HepG2 (cell line): ENCODE data around the gene GIPC2. TPM values are rescaled to one million over a fixed set of nuclear protein-coding genes. Genes with fewer than 3 reads are reported as not detected.

Source experiments
- AKAP8 ChIP-seq: sonication (generic); formaldehyde crosslinking; IDR thresholded peaks from 2 replicates; pipeline ENCODE4 v1.5.1; 2020; ENCODE audit warnings: mild to moderate bottlenecking, missing genetic modification reagents
- ATF7 ChIP-seq, 2 experiments: fragments of 450-650 bp in 1 of 2; sonication (generic) in 1 of 2; formaldehyde crosslinking in 1 of 2; IDR thresholded peaks; 2 replicates each; pipeline versions ENCODE4 v1.4.0 to v1.6.1; 2016 to 2020; ENCODE audit warnings: antibody characterized with exemption in 1 of 2, mild to moderate bottlenecking in 1 of 2, missing genetic modification reagents in 1 of 2
- ISX ChIP-seq: sonication (generic); formaldehyde crosslinking; conservative IDR thresholded peaks from 2 replicates; pipeline ENCODE4 v1.5.0; 2020; ENCODE audit warnings: missing genetic modification reagents
- MIER3 ChIP-seq: IDR thresholded peaks from 2 replicates; pipeline ENCODE4 v1.6.1; 2016; ENCODE audit warnings: missing compliant biosample characterization, borderline replicate concordance
- NFKB2 ChIP-seq: sonication (generic); formaldehyde crosslinking; IDR thresholded peaks from 2 replicates; pipeline ENCODE4 v1.4.0; 2020; ENCODE audit warnings: missing genetic modification reagents, borderline replicate concordance
- PHB2 ChIP-seq: fragments of 450-650 bp; IDR thresholded peaks from 2 replicates; pipeline ENCODE4 v1.6.1; 2018; ENCODE audit not compliant: partially characterized antibody
- SOX6 ChIP-seq, 2 experiments: fragments of 450-650 bp in 1 of 2; sonication (generic) in 1 of 2; formaldehyde crosslinking in 1 of 2; IDR thresholded peaks; 2 replicates each; pipeline versions ENCODE4 v1.4.0 to v1.6.1; 2017 to 2020; ENCODE audit warnings: antibody characterized with exemption in 1 of 2, mild to moderate bottlenecking in 1 of 2, missing genetic modification reagents in 1 of 2
- SP140L ChIP-seq: sonication (generic); formaldehyde crosslinking; IDR thresholded peaks from 2 replicates; pipeline ENCODE4 v1.4.0; 2020; ENCODE audit warnings: missing genetic modification reagents, borderline replicate concordance
- SSRP1 ChIP-seq: IDR thresholded peaks from 2 replicates; pipeline ENCODE4 v1.6.1; 2016; ENCODE audit warnings: control low read depth
- ZBTB37 ChIP-seq: sonication (generic); formaldehyde crosslinking; IDR thresholded peaks from 2 replicates; pipeline ENCODE4 v1.4.0; 2020; ENCODE audit warnings: mild to moderate bottlenecking, missing genetic modification reagents
- ZNF20 ChIP-seq: sonication (generic); formaldehyde crosslinking; IDR thresholded peaks from 2 replicates; pipeline ENCODE4 v1.4.0; 2020; ENCODE audit warnings: mild to moderate bottlenecking, moderate library complexity, missing genetic modification reagents
- ZNF337 ChIP-seq: sonication (generic); formaldehyde crosslinking; IDR thresholded peaks from 2 replicates; pipeline ENCODE4 v1.5.1; 2020; ENCODE audit warnings: missing genetic modification reagents, low read depth, mild to moderate bottlenecking, borderline replicate concordance
- ZNF557 ChIP-seq: sonication (generic); formaldehyde crosslinking; IDR thresholded peaks from 2 replicates; pipeline ENCODE4 v1.4.0; 2020; ENCODE audit warnings: missing genetic modification reagents
- ZNF589 ChIP-seq: sonication (generic); formaldehyde crosslinking; conservative IDR thresholded peaks from 2 replicates; pipeline ENCODE4 v1.8.0; 2022; ENCODE audit warnings: mild to moderate bottlenecking, moderate library complexity, missing genetic modification reagents
- ZNF639 ChIP-seq: conservative IDR thresholded peaks from 2 replicates; pipeline ENCODE4 v1.6.1; 2018; ENCODE audit warnings: missing genetic modification reagents
- ZNF746 ChIP-seq: sonication (generic); formaldehyde crosslinking; IDR thresholded peaks from 2 replicates; pipeline ENCODE4 v1.8.0; 2022; ENCODE audit warnings: mild to moderate bottlenecking, missing genetic modification reagents
- ZNF788 ChIP-seq: sonication (generic); formaldehyde crosslinking; IDR thresholded peaks from 2 replicates; pipeline ENCODE4 v1.5.0; 2020; ENCODE audit warnings: mild to moderate bottlenecking, missing genetic modification reagents, borderline replicate concordance
- ZUFSP ChIP-seq: sonication (generic); formaldehyde crosslinking; IDR thresholded peaks from 2 replicates; pipeline ENCODE4 v1.9.0; 2021; ENCODE audit warnings: missing genetic modification reagents, mild to moderate bottlenecking, borderline replicate concordance
- polyA plus RNA-seq, 8 experiments: library from polyadenylated mRNA; depleted of rRNA in 3 of 8; stranded (reverse) in 7 of 8; unstranded in 1 of 8; fragments of >200 nt; fragmentation: Illumina TruSeq in 4 of 8; extraction: Trizol in 4 of 8; gene quantifications; 2 replicates each; pipeline versions ENCODE4 v1.2.1 to v1.2.3, GENCODE V29; 2011 to 2016; ENCODE audit warnings: low read depth in 4 of 8, missing spikeins in 1 of 8, mixed read lengths in 1 of 8; ENCODE audit not compliant: insufficient read depth in 1 of 8
- total RNA-seq, 5 experiments: library from RNA; depleted of rRNA; stranded (reverse); fragments of >200 nt; fragmentation: Illumina TruSeq; extraction: Trizol; gene quantifications; 2 replicates each; pipeline ENCODE4 v1.2.3, GENCODE V29; 2016; ENCODE audit warnings: low read depth in 1 of 5
- TF ChIP-seq, protein P1 (sequence below): sonication (generic); formaldehyde crosslinking; conservative IDR thresholded peaks from 2 replicates; pipeline ENCODE4 v1.4.0; 2020; ENCODE audit warnings: missing genetic modification reagents
- TF ChIP-seq, protein P2 (sequence below): IDR thresholded peaks from 2 replicates; pipeline ENCODE4 v1.6.1; 2018; ENCODE audit warnings: missing genetic modification reagents

The GIPC2 gene
- total and polyA plus RNA-seq, 2 of the 13 experiments (the other 11 are each of a cell fraction or from before 2014, with no cell fraction given), result 6.1 to 21.6 TPM

GRCh38 chr1:78045926-78046778 lies at the start of gene GIPC2 (continued):
- no peak for TF ChIP-seq ZUFSP
- no peak for TF ChIP-seq ZNF20 (CRISPR knock-in tag)
- no peak for TF ChIP-seq MIER3
- no peak for TF ChIP-seq PHB2
- TF ChIP-seq ZBTB37 (CRISPR knock-in tag), result no peak
- TF ChIP-seq AKAP8 (CRISPR knock-in tag), result no peak
- TF ChIP-seq ZNF746, result 0 out of 2 replicates have a peak, but pooled peaks have one; percentile 18
- peak; percentile 24; the same call in 1 of the 2 replicates for TF ChIP-seq ZNF589 (CRISPR knock-in tag)
- TF ChIP-seq, protein P1, sequence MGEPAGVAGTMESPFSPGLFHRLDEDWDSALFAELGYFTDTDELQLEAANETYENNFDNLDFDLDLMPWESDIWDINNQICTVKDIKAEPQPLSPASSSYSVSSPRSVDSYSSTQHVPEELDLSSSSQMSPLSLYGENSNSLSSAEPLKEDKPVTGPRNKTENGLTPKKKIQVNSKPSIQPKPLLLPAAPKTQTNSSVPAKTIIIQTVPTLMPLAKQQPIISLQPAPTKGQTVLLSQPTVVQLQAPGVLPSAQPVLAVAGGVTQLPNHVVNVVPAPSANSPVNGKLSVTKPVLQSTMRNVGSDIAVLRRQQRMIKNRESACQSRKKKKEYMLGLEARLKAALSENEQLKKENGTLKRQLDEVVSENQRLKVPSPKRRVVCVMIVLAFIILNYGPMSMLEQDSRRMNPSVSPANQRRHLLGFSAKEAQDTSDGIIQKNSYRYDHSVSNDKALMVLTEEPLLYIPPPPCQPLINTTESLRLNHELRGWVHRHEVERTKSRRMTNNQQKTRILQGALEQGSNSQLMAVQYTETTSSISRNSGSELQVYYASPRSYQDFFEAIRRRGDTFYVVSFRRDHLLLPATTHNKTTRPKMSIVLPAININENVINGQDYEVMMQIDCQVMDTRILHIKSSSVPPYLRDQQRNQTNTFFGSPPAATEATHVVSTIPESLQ, result no peak
- no peak for TF ChIP-seq ZNF337 (CRISPR knock-in tag)
- TF ChIP-seq, protein P2, sequence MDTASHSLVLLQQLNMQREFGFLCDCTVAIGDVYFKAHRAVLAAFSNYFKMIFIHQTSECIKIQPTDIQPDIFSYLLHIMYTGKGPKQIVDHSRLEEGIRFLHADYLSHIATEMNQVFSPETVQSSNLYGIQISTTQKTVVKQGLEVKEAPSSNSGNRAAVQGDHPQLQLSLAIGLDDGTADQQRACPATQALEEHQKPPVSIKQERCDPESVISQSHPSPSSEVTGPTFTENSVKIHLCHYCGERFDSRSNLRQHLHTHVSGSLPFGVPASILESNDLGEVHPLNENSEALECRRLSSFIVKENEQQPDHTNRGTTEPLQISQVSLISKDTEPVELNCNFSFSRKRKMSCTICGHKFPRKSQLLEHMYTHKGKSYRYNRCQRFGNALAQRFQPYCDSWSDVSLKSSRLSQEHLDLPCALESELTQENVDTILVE (CRISPR knock-in tag), result no peak
- no peak for TF ChIP-seq SSRP1 (CRISPR knock-in tag)
- no peak for TF ChIP-seq ZNF557
- no peak for TF ChIP-seq SOX6 (IDR thresholded peaks at IDR 0.05)
- peak; percentile 56 for TF ChIP-seq SOX6 (CRISPR knock-in tag; IDR thresholded peaks at IDR 0.05)
- no peak; the same call in 1 of the 2 replicates for TF ChIP-seq ZNF788 (CRISPR knock-in tag)
- TF ChIP-seq ATF7 (IDR thresholded peaks at IDR 0.05), result no peak
- TF ChIP-seq ATF7 (CRISPR knock-in tag; IDR thresholded peaks at IDR 0.05), result no peak
- peak; percentile 37; the same call in 1 of the 2 replicates for TF ChIP-seq ZNF639 (CRISPR knock-in tag)
- TF ChIP-seq ISX (CRISPR knock-in tag), result no peak
- no peak for TF ChIP-seq SP140L (CRISPR knock-in tag)
- TF ChIP-seq NFKB2 (CRISPR knock-in tag), result peak; percentile 93; the same call in 1 of the 2 replicates
